Ramos (cell line): ENCODE results near the gene KSR2.
"Not testable (repeated sequence)": the region's sequence is repeated elsewhere in the genome, so short reads cannot be mapped to it uniquely, and the experiment has no call there.

Source experiments
- in situ Hi-C: fragments of 300-500 bp; cut with MboI; formaldehyde crosslinking; loops from one replicate; pipeline ENCODE4 v1.14.3; 2022; ENCODE audit warnings: low sequenced_read_pairs; ENCODE audit not compliant: unreplicated experiment

The KSR2 gene

GRCh38 chr12:117789195-117789912 lies 179.4 kb downstream of the KSR2 start:
- in situ Hi-C loops = no loop called here

DNA sequence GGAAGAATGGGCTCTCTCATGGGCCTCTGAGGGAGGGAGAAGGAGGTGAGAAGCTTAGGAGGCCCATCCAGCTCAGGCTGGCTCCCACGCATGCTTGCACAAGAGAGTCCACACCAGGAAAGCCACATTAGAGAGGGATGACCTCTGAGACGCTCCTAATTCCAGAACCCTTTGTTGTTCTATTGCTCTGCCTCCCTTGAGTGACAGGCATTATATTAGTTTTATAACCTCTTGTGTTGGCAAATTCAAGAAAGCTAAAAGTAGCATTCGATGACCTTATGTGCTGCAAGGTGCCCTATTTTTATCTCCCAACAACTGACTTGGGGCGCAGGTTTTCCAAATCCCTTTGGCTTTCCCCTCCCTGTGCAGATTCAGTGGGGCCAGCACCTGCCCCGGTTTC lies 190.1 kb downstream of the KSR2 start:
- in situ Hi-C loops = no loop called here

- in situ Hi-C loops = no loop called here
Observed at GRCh38 chr12:117774941-117775775, 193.6 kb downstream of the KSR2 start.

- in situ Hi-C loops = no loop called here
Observed at GRCh38 chr12:117768860-117769259, 199.9 kb downstream of the KSR2 start.

- in situ Hi-C loops = no loop called here
Observed at GRCh38 chr12:117766008-117766407, 202.8 kb downstream of the KSR2 start.

GRCh38 chr12:117762143-117762542 lies 206.6 kb downstream of the KSR2 start:
- in situ Hi-C loops = no loop called here

DNA sequence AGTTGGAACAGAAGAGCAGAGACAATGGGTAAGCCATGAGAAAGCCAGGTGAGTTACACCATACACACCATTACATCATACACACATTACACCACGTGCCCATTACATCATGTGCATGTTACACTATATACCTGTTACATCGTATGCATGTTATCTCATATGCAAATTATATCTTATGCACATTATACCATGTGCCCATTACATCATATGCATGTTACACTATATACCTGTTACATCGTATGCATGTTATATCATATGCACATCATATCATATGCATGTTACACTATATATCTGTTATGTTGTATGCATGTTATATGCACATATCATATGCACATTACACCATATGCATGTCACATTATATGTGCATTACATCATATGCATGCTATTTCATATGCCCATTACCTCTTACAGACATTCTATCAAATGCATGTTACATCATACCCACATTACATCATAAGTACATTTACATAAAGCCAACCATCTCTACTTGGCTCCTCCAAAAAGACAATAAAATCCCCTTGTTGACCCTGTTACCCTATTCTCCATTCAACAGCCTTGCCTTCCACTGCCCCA lies 207.2 kb downstream of the KSR2 start:
- in situ Hi-C loops = no loop called here

DNA sequence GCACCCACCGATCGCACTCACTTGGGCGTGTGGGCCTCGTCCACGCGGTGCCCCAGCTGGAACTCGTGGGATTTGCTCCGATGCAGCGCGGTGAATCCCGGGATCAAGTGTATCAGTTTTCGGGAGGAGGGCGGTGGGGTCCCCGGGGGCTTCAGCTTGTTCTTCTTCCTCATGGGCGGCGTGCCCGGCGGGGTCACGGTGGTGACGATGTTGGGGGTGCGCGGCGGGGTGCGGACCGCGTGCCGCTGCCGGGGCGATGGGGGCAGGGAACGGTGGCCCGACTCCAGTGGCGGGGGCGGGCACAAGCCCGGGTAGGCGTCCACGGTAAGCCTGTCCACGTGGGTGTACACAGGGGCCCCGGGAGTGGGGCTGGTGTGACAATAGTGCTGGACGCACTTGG lies 207.8 kb downstream of the KSR2 start:
- in situ Hi-C loops = no loop called here

- in situ Hi-C loops = no loop called here
Observed at GRCh38 chr12:117750657-117751056, 218.1 kb downstream of the KSR2 start.

DNA sequence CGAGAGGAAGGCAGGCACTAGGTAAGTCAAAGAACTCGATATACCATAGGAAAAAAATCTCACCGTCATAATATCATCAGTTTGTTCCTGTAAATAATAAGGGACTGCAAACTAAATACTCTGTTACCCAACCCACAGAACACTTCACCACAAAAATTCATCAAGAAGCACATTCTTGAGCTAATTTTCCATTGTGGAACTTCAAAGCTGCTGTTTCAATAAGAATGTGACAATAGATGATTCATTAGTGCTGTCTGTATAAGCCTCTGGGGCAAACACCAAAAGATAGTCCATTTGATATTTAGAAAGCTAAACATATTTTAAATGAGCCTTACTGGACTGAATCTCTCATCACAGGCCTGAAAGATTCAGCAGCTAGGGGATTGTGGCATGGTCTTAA lies 219.4 kb downstream of the KSR2 start:
- in situ Hi-C loops = no loop called here

GRCh38 chr12:117746358-117746757 lies 222.4 kb downstream of the KSR2 start:
- in situ Hi-C loops = not testable (repeated sequence)

GRCh38 chr12:117744418-117744817 lies 224.4 kb downstream of the KSR2 start:
- in situ Hi-C loops = no loop called here

DNA sequence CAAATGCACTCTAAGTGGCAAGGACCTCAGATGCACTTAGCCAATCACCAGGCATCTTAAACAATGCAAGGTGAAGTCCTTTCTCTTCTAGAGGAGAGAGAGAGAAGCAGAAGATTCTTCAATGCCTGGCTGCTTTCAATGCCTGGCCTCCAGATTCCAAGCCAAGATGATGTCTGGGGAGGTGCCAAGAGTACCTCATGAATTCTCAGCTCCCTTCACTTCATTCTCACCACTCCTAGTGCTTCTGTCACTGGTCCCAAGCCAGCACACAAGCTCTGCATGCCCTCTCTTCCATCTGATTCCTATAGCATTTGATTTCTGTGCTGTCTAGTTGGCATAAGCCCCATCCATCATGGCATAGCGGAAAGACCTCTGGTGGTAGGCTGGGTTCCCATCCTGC lies 225.0 kb downstream of the KSR2 start:
- in situ Hi-C loops = no loop called here

DNA sequence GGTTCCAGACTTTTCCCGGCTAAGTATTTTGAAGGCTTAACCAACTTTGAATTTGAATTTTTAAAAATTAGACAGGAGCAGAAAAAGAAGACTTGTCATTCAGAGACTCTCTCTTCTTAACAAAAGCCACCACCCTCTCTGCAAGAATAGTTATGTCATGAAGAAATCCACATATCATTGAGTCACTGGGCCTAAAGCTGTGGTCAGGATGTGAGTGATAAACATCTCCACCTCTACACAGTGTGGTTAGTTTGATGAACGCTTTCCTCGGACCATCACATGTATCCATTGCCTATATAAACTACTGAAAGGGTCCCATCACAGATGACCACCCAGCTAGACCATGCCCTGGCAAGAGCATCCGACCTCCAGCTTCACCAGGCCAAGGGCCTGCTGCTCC lies 226.1 kb downstream of the KSR2 start:
- in situ Hi-C loops = no loop called here

DNA sequence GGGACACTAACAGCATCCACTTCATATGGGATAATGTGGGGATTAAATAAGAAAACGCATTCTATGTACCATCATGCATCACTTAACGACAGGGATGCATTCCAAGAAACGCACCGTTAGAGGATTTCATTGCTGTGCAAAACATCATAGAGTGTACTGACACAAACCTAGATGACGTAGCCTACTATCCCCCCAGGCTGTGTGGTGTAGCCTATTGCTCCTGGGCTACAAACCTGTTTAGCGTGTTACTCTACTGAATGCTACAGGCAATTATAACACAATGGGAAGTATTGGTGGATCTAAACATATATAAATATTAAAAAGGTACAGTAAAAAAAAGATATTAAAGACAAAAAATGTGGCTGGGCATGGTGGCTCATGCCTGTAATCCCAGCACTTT lies 230.6 kb downstream of the KSR2 start:
- in situ Hi-C loops = no loop called here

DNA sequence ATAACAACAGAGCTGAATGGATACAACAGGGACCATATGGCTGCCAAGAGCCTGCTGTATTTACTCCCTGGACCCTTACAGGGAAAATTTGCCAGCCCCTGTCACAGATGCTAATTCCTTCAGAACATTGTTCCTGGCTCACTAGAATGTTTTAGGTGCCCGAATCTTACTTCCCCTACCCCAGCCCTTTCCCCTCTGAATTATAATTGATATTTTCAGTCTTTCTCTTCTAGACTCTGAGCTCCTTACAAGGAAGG lies 235.3 kb downstream of the KSR2 start:
- in situ Hi-C loops = no loop called here

- in situ Hi-C loops = no loop called here
Observed at GRCh38 chr12:117732761-117733548, 235.8 kb downstream of the KSR2 start.

DNA sequence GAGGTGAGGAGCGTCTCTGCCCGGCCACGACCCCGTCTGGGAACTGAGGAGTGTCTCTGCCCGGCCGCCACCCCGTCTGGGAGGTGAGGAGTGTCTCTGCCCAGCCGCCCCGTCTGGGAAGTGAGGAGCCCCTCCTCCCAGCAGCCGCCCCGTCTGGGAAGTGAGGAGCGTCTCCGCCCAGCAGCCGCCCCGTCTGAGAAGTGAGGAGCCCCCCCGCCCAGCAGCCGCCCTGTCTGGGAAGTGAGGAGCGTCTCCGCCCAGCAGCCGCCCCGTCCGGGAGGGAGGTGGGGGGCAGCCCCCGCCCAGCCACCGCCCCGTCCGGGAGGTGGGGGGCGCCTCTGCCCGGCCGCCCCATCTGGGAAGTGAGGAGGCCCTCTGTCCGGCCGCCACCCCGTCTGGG lies 237.7 kb downstream of the KSR2 start:
- in situ Hi-C loops = not testable (repeated sequence)

- in situ Hi-C loops = no loop called here
Observed at GRCh38 chr12:117727301-117727700, 241.5 kb downstream of the KSR2 start.

- in situ Hi-C loops = no loop called here
Observed at GRCh38 chr12:117724543-117724942, 244.2 kb downstream of the KSR2 start.

- in situ Hi-C loops = no loop called here
Observed at GRCh38 chr12:117718559-117718958, 250.2 kb downstream of the KSR2 start.
